WTC11 (cell line): ENCODE data around the gene CPT1A. TPM values are rescaled to one million over a fixed set of nuclear protein-coding genes. Genes with fewer than 3 reads are reported as not detected.
A peak's percentile ranks its signal among the peaks of the same experiment; 100 is the strongest.

ENCODE experiments used
- ATAC-seq: fragments of 200-7000 bp; cut with Tn5 transposase; 2 replicates; pipeline ENCODE4 v1.10.0; 2021; ENCODE audit warnings: mild to moderate bottlenecking, moderate library complexity
- CTCF ChIA-PET: fragments of 300-600 bp; sonication (Branson Sonifier 250); formaldehyde crosslinking; loops from one replicate; lab custom pipeline; 2021; ENCODE audit warnings: antibody characterized with exemption; lab: Charles Lee
- POLR2A ChIA-PET: fragments of 350-600 bp; sonication (Branson Sonifier 250); formaldehyde crosslinking; loops from one replicate; lab custom pipeline; 2021; ENCODE audit warnings: antibody characterized with exemption; lab: Charles Lee
- DNase-seq: peaks from one replicate; pipeline ENCODE4 v3.0.0; 2021; ENCODE audit warnings: low spot score
- H3K27ac Mint-ChIP-seq: 2 replicates; pipeline ENCODE4 v1.8.0; 2021; ENCODE audit warnings: mixed read lengths
- H3K27me3 Mint-ChIP-seq: 2 replicates; pipeline ENCODE4 v1.8.0; 2021; ENCODE audit warnings: low read depth, mild to moderate bottlenecking, moderate library complexity, mixed read lengths
- H3K36me3 Mint-ChIP-seq: 2 replicates; pipeline ENCODE4 v1.8.0; 2021; ENCODE audit warnings: mixed read lengths
- H3K4me1 Mint-ChIP-seq: 2 replicates; pipeline ENCODE4 v1.8.0; 2022; ENCODE audit warnings: mixed read lengths
- H3K4me3 Mint-ChIP-seq: 2 replicates; pipeline ENCODE4 v1.8.0; 2021; ENCODE audit warnings: mild to moderate bottlenecking, moderate library complexity, mixed read lengths
- H3K9me3 Mint-ChIP-seq: 2 replicates; pipeline ENCODE4 v1.8.0; 2021; ENCODE audit warnings: mixed read lengths
- EMX1 ChIP-seq: fragments of 250-450 bp; sonication (Bioruptor Pico); IDR thresholded peaks from 2 replicates; pipeline ENCODE4 v1.8.0; 2021; ENCODE audit warnings: mild to moderate bottlenecking
- ESRRA ChIP-seq: sonication (generic); formaldehyde crosslinking; IDR thresholded peaks from 2 replicates; pipeline ENCODE4 v1.8.1; 2022; ENCODE audit warnings: mild to moderate bottlenecking, missing genetic modification reagents, borderline replicate concordance
- FOXK1 ChIP-seq: sonication (generic); formaldehyde crosslinking; IDR thresholded peaks from 2 replicates; pipeline ENCODE4 v1.8.0; 2022; ENCODE audit warnings: mild to moderate bottlenecking, moderate library complexity, missing genetic modification reagents
- FOXP1 ChIP-seq: sonication (generic); formaldehyde crosslinking; IDR thresholded peaks from 2 replicates; pipeline ENCODE4 v1.8.0; 2022; ENCODE audit warnings: missing genetic modification reagents, mild to moderate bottlenecking, moderate library complexity, borderline replicate concordance
- GTF2I ChIP-seq: fragments of 250-450 bp; sonication (Bioruptor Pico); conservative IDR thresholded peaks from 2 replicates; pipeline ENCODE4 v1.4.0; 2021; ENCODE audit warnings: mild to moderate bottlenecking
- IRF2 ChIP-seq: sonication (generic); formaldehyde crosslinking; IDR thresholded peaks from 2 replicates; pipeline ENCODE4 v1.8.0; 2022; ENCODE audit warnings: low read depth, missing genetic modification reagents, borderline replicate concordance
- NFYB ChIP-seq: sonication (generic); formaldehyde crosslinking; conservative IDR thresholded peaks from 2 replicates; pipeline ENCODE4 v1.8.0; 2022; ENCODE audit warnings: low read depth, missing genetic modification reagents
- SMAD3 ChIP-seq: sonication (generic); formaldehyde crosslinking; IDR thresholded peaks from 2 replicates; pipeline ENCODE4 v1.8.0; 2022; ENCODE audit warnings: missing genetic modification reagents, mild to moderate bottlenecking, borderline replicate concordance
- SOX15 ChIP-seq: fragments of 250-450 bp; sonication (Bioruptor Pico); IDR thresholded peaks from 2 replicates; pipeline ENCODE4 v1.9.0; 2021; ENCODE audit warnings: mild to moderate bottlenecking
- TCF7 ChIP-seq: sonication (generic); formaldehyde crosslinking; IDR thresholded peaks from 2 replicates; pipeline ENCODE4 v1.8.0; 2022; ENCODE audit warnings: mild to moderate bottlenecking, low read depth, missing genetic modification reagents, moderate library complexity
- USF1 ChIP-seq: sonication (generic); formaldehyde crosslinking; IDR thresholded peaks from 2 replicates; pipeline ENCODE4 v1.8.0; 2022; ENCODE audit warnings: mild to moderate bottlenecking, missing genetic modification reagents
- ZNF281 ChIP-seq: sonication (generic); formaldehyde crosslinking; IDR thresholded peaks from 2 replicates; pipeline ENCODE4 v1.8.0; 2023; ENCODE audit warnings: mild to moderate bottlenecking, missing genetic modification reagents
- ZNF396 ChIP-seq: fragments of 250-450 bp; sonication (Bioruptor Pico); IDR thresholded peaks from 2 replicates; pipeline ENCODE4 v1.8.0; 2021; ENCODE audit warnings: mild to moderate bottlenecking, moderate library complexity, borderline replicate concordance
- ZNF416 ChIP-seq: fragments of 250-450 bp; sonication (Bioruptor Pico); IDR thresholded peaks from 2 replicates; pipeline ENCODE4 v1.9.0; 2021; ENCODE audit warnings: mild to moderate bottlenecking, inconsistent platforms
- ZNF512 ChIP-seq: sonication (generic); formaldehyde crosslinking; IDR thresholded peaks from 2 replicates; pipeline ENCODE4 v1.8.1; 2022; ENCODE audit warnings: missing genetic modification reagents, borderline replicate concordance
- total RNA-seq: library from RNA; stranded (reverse); gene quantifications from 3 replicates; pipeline ENCODE4 v1.2.3, GENCODE V29; 2021
- TF ChIP-seq, protein P1 (sequence below): sonication (generic); formaldehyde crosslinking; IDR thresholded peaks from 2 replicates; pipeline ENCODE4 v1.8.1; 2023; ENCODE audit warnings: mild to moderate bottlenecking, missing genetic modification reagents
- TF ChIP-seq, protein P2 (sequence below): sonication (generic); formaldehyde crosslinking; IDR thresholded peaks from 2 replicates; pipeline ENCODE4 v1.8.1; 2023; ENCODE audit warnings: mild to moderate bottlenecking, missing genetic modification reagents, moderate library complexity
- TF ChIP-seq, protein P3 (sequence below): sonication (generic); formaldehyde crosslinking; IDR thresholded peaks from 2 replicates; pipeline ENCODE4 v1.8.0; 2023; ENCODE audit warnings: missing genetic modification reagents
- TF ChIP-seq, protein P4 (sequence below): sonication (generic); formaldehyde crosslinking; IDR thresholded peaks from 2 replicates; pipeline ENCODE4 v1.8.1; 2022; ENCODE audit warnings: mild to moderate bottlenecking, moderate library complexity, missing genetic modification reagents
- TF ChIP-seq, protein P5 (sequence below): fragments of 250-450 bp; sonication (Bioruptor Pico); conservative IDR thresholded peaks from 2 replicates; pipeline ENCODE4 v1.9.0; 2021; ENCODE audit warnings: mild to moderate bottlenecking

CPT1A gene
- total RNA-seq, 1 experiment from 2014 or later = 28.1 TPM

DNA sequence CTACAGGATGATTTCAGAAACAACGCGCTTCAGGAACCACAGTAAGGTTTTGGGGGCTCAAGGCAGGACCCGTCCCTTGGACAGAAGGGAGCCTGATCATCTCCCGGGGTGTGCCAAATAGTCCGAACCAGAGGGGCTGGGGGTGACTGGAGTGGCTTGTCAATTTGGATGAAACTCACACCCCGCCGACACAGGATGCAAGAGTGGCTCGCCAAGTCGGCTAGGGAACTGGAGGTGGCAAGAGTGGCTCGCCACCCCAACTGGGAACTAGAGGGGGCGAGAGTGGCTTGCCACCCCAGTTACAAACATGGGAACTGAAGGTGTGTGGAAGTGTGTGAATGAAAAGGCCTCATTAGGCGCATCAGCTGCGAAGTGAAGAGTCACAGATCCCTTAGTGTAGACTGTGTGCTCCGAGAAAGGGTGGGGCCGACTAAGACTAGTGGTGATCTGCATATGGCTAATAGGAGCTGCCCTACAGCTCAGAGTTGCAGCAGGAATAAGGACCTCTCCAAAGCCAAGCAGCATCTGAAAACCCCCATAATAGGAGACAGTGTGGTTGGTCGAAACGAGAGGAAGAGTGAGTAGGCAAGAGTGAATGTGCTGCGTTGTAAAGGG, 26.6 kb upstream of the CPT1A start:
- H3K27me3 Mint-ChIP-seq = no peaks in the 10 kb centered on the region
- no peak overlapping the region for H3K4me3 Mint-ChIP-seq
- peaks cover 25% of the 10 kb centered on the region for H3K4me1 Mint-ChIP-seq
- DNase-seq (no peak), ATAC-seq (peak; percentile 38; the same call in 1 of the 2 replicates)
- ChIA-PET POLR2A (no interaction called here), CTCF (interaction anchor here (1.5 to 1.9 kb wide), 2 partner anchors 22 to 70 kb away, joined by 5 to 11 read pairs; no protein-coding TSS in a partner anchor)
- H3K36me3 Mint-ChIP-seq = 0 out of 2 replicates have a peak, but pooled peaks cover 2% of the 10 kb centered on the region
- H3K9me3 Mint-ChIP-seq = peaks cover 4% of the 10 kb centered on the region
- TF ChIP-seq ZNF396 (CRISPR knock-in tag) (no peak), ESRRA (CRISPR knock-in tag) (no peak), IRF2 (no peak)
- TF ChIP-seq, protein P1, sequence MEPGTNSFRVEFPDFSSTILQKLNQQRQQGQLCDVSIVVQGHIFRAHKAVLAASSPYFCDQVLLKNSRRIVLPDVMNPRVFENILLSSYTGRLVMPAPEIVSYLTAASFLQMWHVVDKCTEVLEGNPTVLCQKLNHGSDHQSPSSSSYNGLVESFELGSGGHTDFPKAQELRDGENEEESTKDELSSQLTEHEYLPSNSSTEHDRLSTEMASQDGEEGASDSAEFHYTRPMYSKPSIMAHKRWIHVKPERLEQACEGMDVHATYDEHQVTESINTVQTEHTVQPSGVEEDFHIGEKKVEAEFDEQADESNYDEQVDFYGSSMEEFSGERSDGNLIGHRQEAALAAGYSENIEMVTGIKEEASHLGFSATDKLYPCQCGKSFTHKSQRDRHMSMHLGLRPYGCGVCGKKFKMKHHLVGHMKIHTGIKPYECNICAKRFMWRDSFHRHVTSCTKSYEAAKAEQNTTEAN (CRISPR knock-in tag) = no peak
- H3K27ac Mint-ChIP-seq = no peak overlapping the region

DNA sequence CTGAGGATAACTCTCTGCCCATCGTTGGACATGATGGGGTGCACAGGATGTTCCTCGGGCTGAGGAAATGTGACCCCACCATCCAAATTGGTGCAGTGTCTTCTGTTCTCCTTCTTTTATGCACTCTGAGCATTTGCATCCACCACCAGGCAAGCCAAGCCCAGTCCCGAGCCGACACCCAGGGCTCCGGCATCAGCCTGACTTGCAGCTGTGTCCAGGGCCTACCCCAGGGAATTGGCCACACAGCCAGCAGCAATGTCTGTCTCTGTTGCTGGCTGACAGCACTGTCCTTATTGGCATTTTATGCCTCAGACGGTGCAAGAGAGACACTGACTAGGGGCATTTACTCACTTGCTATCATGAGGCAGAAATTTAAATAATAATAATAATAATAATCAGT, 25.4 kb upstream of the CPT1A start:
- no peak overlapping the region for H3K4me3 Mint-ChIP-seq
- peaks cover 25% of the 10 kb centered on the region for H3K4me1 Mint-ChIP-seq
- TF ChIP-seq, protein P2, sequence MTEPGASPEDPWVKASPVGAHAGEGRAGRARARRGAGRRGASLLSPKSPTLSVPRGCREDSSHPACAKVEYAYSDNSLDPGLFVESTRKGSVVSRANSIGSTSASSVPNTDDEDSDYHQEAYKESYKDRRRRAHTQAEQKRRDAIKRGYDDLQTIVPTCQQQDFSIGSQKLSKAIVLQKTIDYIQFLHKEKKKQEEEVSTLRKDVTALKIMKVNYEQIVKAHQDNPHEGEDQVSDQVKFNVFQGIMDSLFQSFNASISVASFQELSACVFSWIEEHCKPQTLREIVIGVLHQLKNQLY (CRISPR knock-in tag) = no peak
- TF ChIP-seq ZNF281 (no peak), ZNF512 (CRISPR knock-in tag) (no peak), EMX1 (CRISPR knock-in tag) (no peak), SOX15 (no peak), GTF2I (CRISPR knock-in tag) (no peak), FOXP1 (no peak), NFYB (CRISPR knock-in tag) (no peak), USF1 (CRISPR knock-in tag) (no peak), SMAD3 (CRISPR knock-in tag) (no peak), ZNF416 (no peak), FOXK1 (CRISPR knock-in tag) (no peak), TCF7 (no peak)
- TF ChIP-seq, protein P3, sequence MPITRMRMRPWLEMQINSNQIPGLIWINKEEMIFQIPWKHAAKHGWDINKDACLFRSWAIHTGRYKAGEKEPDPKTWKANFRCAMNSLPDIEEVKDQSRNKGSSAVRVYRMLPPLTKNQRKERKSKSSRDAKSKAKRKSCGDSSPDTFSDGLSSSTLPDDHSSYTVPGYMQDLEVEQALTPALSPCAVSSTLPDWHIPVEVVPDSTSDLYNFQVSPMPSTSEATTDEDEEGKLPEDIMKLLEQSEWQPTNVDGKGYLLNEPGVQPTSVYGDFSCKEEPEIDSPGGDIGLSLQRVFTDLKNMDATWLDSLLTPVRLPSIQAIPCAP (CRISPR knock-in tag) = no peak
- TF ChIP-seq, protein P4, sequence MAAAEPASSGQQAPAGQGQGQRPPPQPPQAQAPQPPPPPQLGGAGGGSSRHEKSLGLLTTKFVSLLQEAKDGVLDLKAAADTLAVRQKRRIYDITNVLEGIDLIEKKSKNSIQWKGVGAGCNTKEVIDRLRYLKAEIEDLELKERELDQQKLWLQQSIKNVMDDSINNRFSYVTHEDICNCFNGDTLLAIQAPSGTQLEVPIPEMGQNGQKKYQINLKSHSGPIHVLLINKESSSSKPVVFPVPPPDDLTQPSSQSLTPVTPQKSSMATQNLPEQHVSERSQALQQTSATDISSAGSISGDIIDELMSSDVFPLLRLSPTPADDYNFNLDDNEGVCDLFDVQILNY (CRISPR knock-in tag) = no peak
- TF ChIP-seq, protein P5, sequence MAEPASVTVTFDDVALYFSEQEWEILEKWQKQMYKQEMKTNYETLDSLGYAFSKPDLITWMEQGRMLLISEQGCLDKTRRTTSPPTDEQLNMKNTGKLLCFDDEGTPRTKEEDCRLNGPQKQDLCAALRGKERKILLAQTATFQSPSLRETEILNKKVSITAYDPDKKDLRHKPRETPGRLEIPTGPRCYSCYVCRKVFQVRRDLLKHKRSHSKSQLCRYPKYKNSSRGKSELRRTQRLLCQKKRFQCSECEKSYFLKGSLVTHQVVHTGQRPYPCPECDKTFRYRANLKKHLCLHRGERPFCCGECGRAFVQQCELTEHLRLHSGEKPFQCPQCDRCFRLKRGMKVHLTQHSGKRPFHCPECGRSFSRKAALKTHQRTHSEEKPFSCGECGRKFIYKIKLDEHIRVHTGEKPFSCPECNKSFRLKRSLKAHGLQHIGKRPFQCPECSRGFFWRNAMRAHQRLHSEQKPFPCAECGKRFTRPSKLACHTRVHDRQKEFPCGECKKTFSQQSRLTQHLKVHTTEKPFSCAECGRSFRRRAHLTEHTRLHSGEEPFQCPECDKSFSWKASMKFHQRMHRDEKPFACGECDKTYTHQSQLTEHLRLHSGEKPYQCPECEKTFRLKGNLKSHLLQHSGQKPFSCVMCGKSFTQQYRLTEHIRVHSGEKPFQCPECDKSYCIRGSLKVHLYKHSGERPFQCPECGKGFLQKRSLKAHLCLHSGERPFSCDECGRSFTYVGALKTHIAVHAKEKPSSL (CRISPR knock-in tag) = no peak
- ChIA-PET POLR2A (no interaction called here), CTCF (no interaction called here)
- H3K27me3 Mint-ChIP-seq = no peaks in the 10 kb centered on the region
- no peak for DNase-seq
- peaks cover 9% of the 10 kb centered on the region for H3K9me3 Mint-ChIP-seq
- peaks cover 5% of the 10 kb centered on the region for H3K36me3 Mint-ChIP-seq
- no peak overlapping the region for H3K27ac Mint-ChIP-seq
- no peak for ATAC-seq
